ENCODE data around the gene TNC.

The TNC gene

GRCh38 chr9:115135821-115136778 lies 18.1 kb upstream of the TNC start:
- DNase-seq = peak; percentile 43
- Histone ChIP-seq H4K91ac (ENCODE audit: low read length) (no peak overlapping the region), H3K14ac (ENCODE audit: low read length in 2 of 2) (no peak overlapping the region), H3K4me1 (ENCODE audit: control insufficient read depth, insufficient read depth, low read depth, low read length) (peaks cover 6% of the 10 kb centered on the region), H3K27ac (ENCODE audit: low read length, poor library complexity, severe bottlenecking) (no peak overlapping the region), H2AK5ac (ENCODE audit: low read length, severe bottlenecking) (peak overlapping the region; percentile 57), H3K36me3 (ENCODE audit: control insufficient read depth in 1 of 2, insufficient read depth in 2 of 2, low read depth in 1 of 2, low read length in 2 of 2) (no peaks in the 10 kb centered on the region), H3K27me3 (ENCODE audit: control insufficient read depth in 1 of 2, insufficient read depth in 1 of 2, low read length in 2 of 2) (no peaks in the 10 kb centered on the region), H2BK12ac (ENCODE audit: low read length in 2 of 2) (peak overlapping the region in 1 of 2 experiments; percentile 63), H2BK5ac (ENCODE audit: low read depth, low read length, poor library complexity, severe bottlenecking) (no peak overlapping the region), H3K4me2 (ENCODE audit: low read length, poor library complexity, severe bottlenecking) (no peak overlapping the region), H3K23ac (ENCODE audit: low read length in 2 of 2) (no peak overlapping the region), H2BK120ac (ENCODE audit: low read depth, low read length) (no peak overlapping the region), H3K4me3 (ENCODE audit: insufficient read depth in 1 of 2, low read depth in 1 of 2, low read length in 2 of 2) (no peak overlapping the region), H3K4ac (ENCODE audit: low read depth in 1 of 2, low read length in 2 of 2) (no peak overlapping the region), H3K18ac (ENCODE audit: low read depth in 1 of 2, low read length in 2 of 2) (no peak overlapping the region), H2AFZ (ENCODE audit: low read depth, low read length) (no peak overlapping the region), H3K79me1 (replicated peaks; ENCODE audit: low read length, poor library complexity, severe bottlenecking) (no peaks in the 10 kb centered on the region), H2BK15ac (ENCODE audit: low read depth, poor library complexity, severe bottlenecking) (no peak overlapping the region), H3K9ac (ENCODE audit: low read length) (peak overlapping the region; percentile 42), H4K8ac (ENCODE audit: low read length) (no peak overlapping the region), H3K9me3 (ENCODE audit: control insufficient read depth, low read length) (no peaks in the 10 kb centered on the region)
- 92% methylated on average over 5 of the region's 8 CpGs for WGBS

- Histone ChIP-seq H3K4ac (ENCODE audit: low read depth in 1 of 2, low read length in 2 of 2) (no peak overlapping the region), H3K36me3 (ENCODE audit: control insufficient read depth in 1 of 2, insufficient read depth in 2 of 2, low read depth in 1 of 2, low read length in 2 of 2) (no peaks in the 10 kb centered on the region), H3K9ac (ENCODE audit: low read length) (peak overlapping the region; percentile 42), H2BK120ac (ENCODE audit: low read depth, low read length) (no peak overlapping the region), H2BK15ac (ENCODE audit: low read depth, poor library complexity, severe bottlenecking) (no peak overlapping the region), H2AFZ (ENCODE audit: low read depth, low read length) (no peak overlapping the region), H2BK12ac (ENCODE audit: low read length in 2 of 2) (peak overlapping the region in 1 of 2 experiments; percentile 70), H3K4me1 (ENCODE audit: control insufficient read depth, insufficient read depth, low read depth, low read length) (peaks cover 6% of the 10 kb centered on the region), H3K23ac (ENCODE audit: low read length in 2 of 2) (no peak overlapping the region), H3K27me3 (ENCODE audit: control insufficient read depth in 1 of 2, insufficient read depth in 1 of 2, low read length in 2 of 2) (no peaks in the 10 kb centered on the region), H3K18ac (ENCODE audit: low read depth in 1 of 2, low read length in 2 of 2) (no peak overlapping the region), H3K4me3 (ENCODE audit: insufficient read depth in 1 of 2, low read depth in 1 of 2, low read length in 2 of 2) (no peak overlapping the region), H3K27ac (ENCODE audit: low read length, poor library complexity, severe bottlenecking) (no peak overlapping the region), H3K4me2 (ENCODE audit: low read length, poor library complexity, severe bottlenecking) (no peak overlapping the region), H3K14ac (ENCODE audit: low read length in 2 of 2) (no peak overlapping the region), H4K91ac (ENCODE audit: low read length) (no peak overlapping the region), H3K79me1 (replicated peaks; ENCODE audit: low read length, poor library complexity, severe bottlenecking) (no peaks in the 10 kb centered on the region), H2AK5ac (ENCODE audit: low read length, severe bottlenecking) (no peak overlapping the region), H4K8ac (ENCODE audit: low read length) (no peak overlapping the region), H2BK5ac (ENCODE audit: low read depth, low read length, poor library complexity, severe bottlenecking) (no peak overlapping the region), H3K9me3 (ENCODE audit: control insufficient read depth, low read length) (no peaks in the 10 kb centered on the region)
- DNase-seq = peak; percentile 71
- 63% methylated on average over 4 of the region's 4 CpGs for WGBS
These were observed 17.0 kb upstream of the TNC start for GRCh38 chr9:115134941-115135340.

DNA sequence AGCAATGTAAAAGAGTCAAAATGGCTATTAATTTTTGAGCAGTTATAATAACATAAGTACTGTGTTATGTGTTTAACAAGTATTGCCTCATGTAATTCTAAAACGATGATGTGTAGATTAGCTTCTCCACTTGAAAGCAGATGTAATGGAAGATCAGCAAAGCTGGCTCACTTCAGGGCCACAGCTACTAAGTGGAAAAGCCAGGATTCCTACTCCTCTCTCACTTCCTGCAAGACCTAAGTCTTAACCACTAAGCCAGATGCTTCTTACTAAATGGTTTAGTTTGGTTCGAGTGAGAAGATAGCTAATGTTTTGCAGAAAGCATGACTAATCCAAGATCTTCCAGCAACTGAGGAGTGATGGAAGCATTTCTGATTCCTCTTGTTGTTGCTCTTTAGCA lies 15.7 kb upstream of the TNC start:
- Histone ChIP-seq H3K4me1 (ENCODE audit: control insufficient read depth, insufficient read depth, low read depth, low read length) (peaks cover 6% of the 10 kb centered on the region), H3K4me2 (ENCODE audit: low read length, poor library complexity, severe bottlenecking) (no peak overlapping the region), H4K91ac (ENCODE audit: low read length) (no peak overlapping the region), H3K9ac (ENCODE audit: low read length) (peak overlapping the region; percentile 37), H3K4ac (ENCODE audit: low read depth in 1 of 2, low read length in 2 of 2) (no peak overlapping the region), H2AK5ac (ENCODE audit: low read length, severe bottlenecking) (no peak overlapping the region), H3K27me3 (ENCODE audit: control insufficient read depth in 1 of 2, insufficient read depth in 1 of 2, low read length in 2 of 2) (no peaks in the 10 kb centered on the region), H2BK15ac (ENCODE audit: low read depth, poor library complexity, severe bottlenecking) (no peak overlapping the region), H3K79me1 (replicated peaks; ENCODE audit: low read length, poor library complexity, severe bottlenecking) (no peaks in the 10 kb centered on the region), H4K8ac (ENCODE audit: low read length) (no peak overlapping the region), H3K4me3 (ENCODE audit: insufficient read depth in 1 of 2, low read depth in 1 of 2, low read length in 2 of 2) (no peak overlapping the region), H3K14ac (ENCODE audit: low read length in 2 of 2) (no peak overlapping the region), H3K23ac (ENCODE audit: low read length in 2 of 2) (no peak overlapping the region), H3K9me3 (ENCODE audit: control insufficient read depth, low read length) (no peaks in the 10 kb centered on the region), H2AFZ (ENCODE audit: low read depth, low read length) (no peak overlapping the region), H2BK12ac (ENCODE audit: low read length in 2 of 2) (peak overlapping the region in 1 of 2 experiments; percentile 54), H3K18ac (ENCODE audit: low read depth in 1 of 2, low read length in 2 of 2) (no peak overlapping the region), H3K27ac (ENCODE audit: low read length, poor library complexity, severe bottlenecking) (peak overlapping the region; percentile 94), H2BK5ac (ENCODE audit: low read depth, low read length, poor library complexity, severe bottlenecking) (no peak overlapping the region), H3K36me3 (ENCODE audit: control insufficient read depth in 1 of 2, insufficient read depth in 2 of 2, low read depth in 1 of 2, low read length in 2 of 2) (no peaks in the 10 kb centered on the region), H2BK120ac (ENCODE audit: low read depth, low read length) (no peak overlapping the region)
- WGBS = 0% methylated on average over 1 of the region's 2 CpGs
- DNase-seq = peak; percentile 94

DNA sequence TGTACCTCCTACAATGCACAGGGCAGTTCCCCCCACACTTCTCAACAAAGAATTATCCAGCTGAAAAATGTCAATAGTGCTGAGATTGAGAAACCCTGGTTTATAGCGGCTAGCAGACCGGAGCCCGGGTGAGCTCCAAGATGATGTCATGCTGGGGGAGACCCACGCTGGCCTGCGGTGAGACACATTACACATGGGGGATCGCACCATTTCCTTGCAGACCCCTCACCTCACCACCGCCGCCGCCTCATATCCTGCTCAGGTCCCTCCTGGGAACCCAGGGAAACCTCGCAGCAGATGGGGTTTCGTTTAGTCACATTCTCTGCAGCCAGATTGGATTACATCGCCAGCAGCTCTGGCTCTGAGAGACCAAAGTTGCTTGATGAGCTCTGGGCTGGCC lies 14.7 kb upstream of the TNC start:
- H2BK120ac ChIP-seq (ENCODE audit: low read depth, low read length) = no peak overlapping the region
- peak overlapping the region; percentile 26 for H2BK15ac ChIP-seq (ENCODE audit: low read depth, poor library complexity, severe bottlenecking)
- H3K9ac ChIP-seq (ENCODE audit: low read length) = peak overlapping the region; percentile 37
- peak overlapping the region; percentile 38 for H3K4me2 ChIP-seq (ENCODE audit: low read length, poor library complexity, severe bottlenecking)
- H2AK5ac ChIP-seq (ENCODE audit: low read length, severe bottlenecking) = peak overlapping the region; percentile 79
- peak overlapping the region; percentile 67 to 72 for H2BK12ac ChIP-seq (ENCODE audit: low read length in 2 of 2)
- no peaks in the 10 kb centered on the region for H3K9me3 ChIP-seq (ENCODE audit: control insufficient read depth, low read length)
- peak overlapping the region; percentile 25 for H4K91ac ChIP-seq (ENCODE audit: low read length)
- peak; percentile 78 for DNase-seq
- WGBS = 49% methylated on average over 12 of the region's 12 CpGs
- H3K4me1 ChIP-seq (ENCODE audit: control insufficient read depth, insufficient read depth, low read depth, low read length) = peaks cover 6% of the 10 kb centered on the region
- H3K27ac ChIP-seq (ENCODE audit: low read length, poor library complexity, severe bottlenecking) = peak overlapping the region; percentile 95
- peak overlapping the region; percentile 52 to 76 for H3K18ac ChIP-seq (ENCODE audit: low read depth in 1 of 2, low read length in 2 of 2)
- peak overlapping the region in 1 of 2 experiments; percentile 79 for H3K14ac ChIP-seq (ENCODE audit: low read length in 2 of 2)
- peak overlapping the region in 1 of 2 experiments; percentile 69 for H3K4ac ChIP-seq (ENCODE audit: low read depth in 1 of 2, low read length in 2 of 2)
- H3K79me1 ChIP-seq (replicated peaks; ENCODE audit: low read length, poor library complexity, severe bottlenecking) = no peaks in the 10 kb centered on the region
- no peaks in the 10 kb centered on the region for H3K27me3 ChIP-seq (ENCODE audit: control insufficient read depth in 1 of 2, insufficient read depth in 1 of 2, low read length in 2 of 2)
- no peaks in the 10 kb centered on the region for H3K36me3 ChIP-seq (ENCODE audit: control insufficient read depth in 1 of 2, insufficient read depth in 2 of 2, low read depth in 1 of 2, low read length in 2 of 2)
- H2BK5ac ChIP-seq (ENCODE audit: low read depth, low read length, poor library complexity, severe bottlenecking) = peak overlapping the region; percentile 85
- no peak overlapping the region for H3K23ac ChIP-seq (ENCODE audit: low read length in 2 of 2)
- H3K4me3 ChIP-seq (ENCODE audit: insufficient read depth in 1 of 2, low read depth in 1 of 2, low read length in 2 of 2) = peak overlapping the region in 1 of 2 experiments; percentile 38
- H4K8ac ChIP-seq (ENCODE audit: low read length) = peak overlapping the region; percentile 61
- H2AFZ ChIP-seq (ENCODE audit: low read depth, low read length) = peak overlapping the region; percentile 53
